Daoy (cell line): ENCODE measurements around the gene RANBP9. TPM values are rescaled to one million over a fixed set of nuclear protein-coding genes. Genes with fewer than 3 reads are reported as not detected.
A peak's percentile ranks its signal among the peaks of the same experiment; 100 is the strongest.

Source experiments
- DNase-seq: peaks from one replicate; pipeline ENCODE4 v3.0.0-alpha.2; 2015; ENCODE audit warnings: low read depth
- total RNA-seq: library from RNA; depleted of rRNA; stranded (reverse); fragments of >200 nt; shearing (Covaris generic); gene quantifications from 2 replicates; pipeline ENCODE4 v1.2.3, GENCODE V29; 2014

RANBP9 gene
- total RNA-seq, 1 experiment from 2014 or later: 23.4 TPM

- peak; percentile 49 for DNase-seq
Observed at GRCh38 chr6:13710552-13711323, 897 bp downstream of the RANBP9 start.

- peak; percentile 32 for DNase-seq
Observed at GRCh38 chr6:13709689-13710551, 1.7 kb downstream of the RANBP9 start.

DNA sequence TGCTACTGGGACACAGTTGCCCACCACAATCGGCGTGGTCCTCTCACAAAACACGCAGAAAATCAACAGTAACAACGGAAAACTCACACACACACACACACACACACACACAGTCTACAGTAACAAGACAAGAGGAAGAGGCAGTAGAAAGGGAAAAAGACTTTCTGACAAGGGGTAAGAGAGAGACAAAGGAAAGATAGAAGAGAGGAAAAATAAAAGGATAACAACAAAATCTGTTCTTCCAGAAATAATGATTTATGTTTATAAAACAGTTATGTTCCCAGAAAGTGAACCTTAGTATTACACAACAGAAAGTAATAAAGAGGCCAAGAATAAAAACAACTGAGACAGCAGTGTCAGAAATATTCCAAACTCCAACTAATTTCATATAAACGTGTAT, 2.9 kb downstream of the RANBP9 start:
- DNase-seq: no peak

DNA sequence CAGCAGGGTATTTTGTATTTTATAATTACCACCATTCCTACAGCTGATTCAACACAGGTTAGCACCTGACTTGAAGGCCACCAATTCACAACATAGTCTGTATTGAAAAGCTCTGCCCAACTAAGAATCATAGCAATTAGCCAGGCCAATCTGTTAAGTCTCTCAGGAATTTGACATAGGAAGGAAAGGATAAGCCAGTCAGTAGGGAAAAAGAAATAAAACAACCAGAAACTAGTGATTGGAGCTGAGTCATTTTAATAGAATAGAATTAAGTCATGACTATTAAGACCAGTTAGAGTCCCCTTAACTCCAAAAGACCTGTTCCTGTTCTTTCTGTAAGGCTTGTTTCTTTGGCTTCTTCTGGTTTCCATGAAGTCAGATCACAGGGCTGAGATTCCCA, 8.1 kb downstream of the RANBP9 start:
- DNase-seq: no peak

DNA sequence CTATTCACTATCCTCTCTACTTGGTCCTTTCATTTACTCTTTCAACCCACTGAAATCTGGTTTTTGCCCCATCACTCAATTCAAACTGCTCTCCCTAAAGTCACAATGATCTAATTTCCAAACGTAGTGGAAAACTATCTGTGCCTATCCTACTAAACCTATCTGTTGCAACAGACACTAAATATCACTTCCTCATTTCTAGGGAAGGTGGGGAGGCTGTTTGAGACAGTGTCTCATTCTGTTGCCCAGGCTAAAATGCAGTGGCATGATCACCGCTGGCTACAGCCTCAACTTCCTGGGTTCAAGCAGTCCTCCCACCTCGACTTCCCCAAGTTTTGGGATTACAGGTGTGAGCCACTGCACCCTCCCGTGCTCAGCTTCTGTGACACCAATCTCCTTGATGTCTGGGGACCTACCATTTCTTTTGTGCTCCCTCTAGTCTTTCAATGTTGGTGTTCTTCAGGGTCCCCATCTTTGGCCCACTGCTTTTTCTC, 8.8 kb downstream of the RANBP9 start:
- no peak for DNase-seq

DNA sequence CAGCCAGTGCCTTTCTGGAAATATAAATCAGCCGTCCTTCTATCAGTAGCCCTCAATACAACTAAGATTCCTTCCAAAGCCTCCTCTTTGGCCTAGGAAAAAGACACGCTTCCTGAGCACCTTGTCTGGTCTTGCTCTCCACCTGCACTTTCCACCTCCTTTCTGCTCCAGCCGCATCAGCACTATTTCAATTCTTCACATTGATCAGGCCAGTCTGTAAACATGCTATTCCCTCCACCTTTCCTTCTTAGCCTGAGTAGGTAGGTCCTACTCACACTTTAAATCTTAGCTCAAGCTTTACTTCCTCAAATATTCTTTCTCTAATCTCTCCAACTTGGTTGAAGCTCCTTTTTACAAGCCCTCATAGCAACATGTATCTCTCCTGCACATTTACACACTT, 11.4 kb downstream of the RANBP9 start:
- no peak for DNase-seq

GRCh38 chr6:13698715-13699114, 12.9 kb downstream of the RANBP9 start:
- no peak for DNase-seq

DNA sequence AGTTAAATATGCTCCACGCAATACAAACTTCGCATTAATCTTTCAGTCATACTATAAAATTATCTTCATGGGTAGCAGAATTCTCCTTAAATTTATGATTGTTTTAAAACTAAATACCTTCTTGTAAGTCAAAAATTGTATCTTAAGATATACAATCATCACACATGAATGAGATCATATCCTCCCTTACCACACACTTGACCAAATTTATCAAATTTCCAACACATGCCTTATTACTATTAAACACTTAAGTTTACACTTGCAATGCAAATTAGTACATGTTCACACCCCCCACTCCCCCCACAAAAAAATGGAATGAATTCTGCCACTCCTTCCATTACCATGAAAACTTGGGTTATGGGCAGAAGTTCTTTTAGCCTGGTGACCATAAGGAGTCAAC, 13.8 kb downstream of the RANBP9 start:
- no peak for DNase-seq

DNA sequence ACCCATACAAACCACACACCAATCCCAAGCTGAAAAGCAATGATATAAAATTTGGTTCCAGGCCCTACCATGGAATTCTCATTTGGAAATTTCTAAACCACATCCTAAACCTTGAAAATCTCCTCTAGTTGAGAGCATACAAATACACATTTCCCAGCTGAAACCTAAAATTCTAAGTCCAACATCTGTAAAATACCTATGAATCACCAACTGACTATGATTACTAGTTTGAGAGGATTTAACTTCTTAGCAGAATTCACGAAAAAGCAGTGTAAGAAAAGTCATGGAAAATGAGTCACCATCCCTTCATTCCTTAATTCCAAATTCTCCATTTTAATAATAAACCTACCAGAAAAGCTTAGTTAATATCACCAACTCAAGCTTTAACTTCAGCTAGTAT, 15.4 kb downstream of the RANBP9 start:
- no peak for DNase-seq

DNA sequence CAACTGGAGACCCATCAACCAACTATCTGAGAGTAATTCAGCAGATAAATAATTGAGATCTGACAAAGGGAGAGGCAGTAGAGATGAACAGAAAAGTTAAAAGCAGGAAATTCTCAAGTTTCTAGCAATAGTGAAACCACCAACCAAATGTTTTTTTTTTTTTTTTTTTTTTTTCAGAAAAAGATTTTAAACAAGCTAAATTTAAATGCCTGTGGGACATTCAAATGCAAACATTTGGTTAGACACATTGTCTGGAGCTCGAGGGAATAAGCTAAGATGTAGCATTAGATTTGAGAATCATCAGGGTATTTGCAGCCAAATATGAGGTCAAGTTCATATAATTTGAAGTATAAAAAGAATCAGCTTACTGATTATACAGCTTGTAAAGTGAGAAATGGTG, 16.4 kb downstream of the RANBP9 start:
- DNase-seq: no peak

GRCh38 chr6:13694562-13694961, 17.1 kb downstream of the RANBP9 start:
- no peak for DNase-seq

DNA sequence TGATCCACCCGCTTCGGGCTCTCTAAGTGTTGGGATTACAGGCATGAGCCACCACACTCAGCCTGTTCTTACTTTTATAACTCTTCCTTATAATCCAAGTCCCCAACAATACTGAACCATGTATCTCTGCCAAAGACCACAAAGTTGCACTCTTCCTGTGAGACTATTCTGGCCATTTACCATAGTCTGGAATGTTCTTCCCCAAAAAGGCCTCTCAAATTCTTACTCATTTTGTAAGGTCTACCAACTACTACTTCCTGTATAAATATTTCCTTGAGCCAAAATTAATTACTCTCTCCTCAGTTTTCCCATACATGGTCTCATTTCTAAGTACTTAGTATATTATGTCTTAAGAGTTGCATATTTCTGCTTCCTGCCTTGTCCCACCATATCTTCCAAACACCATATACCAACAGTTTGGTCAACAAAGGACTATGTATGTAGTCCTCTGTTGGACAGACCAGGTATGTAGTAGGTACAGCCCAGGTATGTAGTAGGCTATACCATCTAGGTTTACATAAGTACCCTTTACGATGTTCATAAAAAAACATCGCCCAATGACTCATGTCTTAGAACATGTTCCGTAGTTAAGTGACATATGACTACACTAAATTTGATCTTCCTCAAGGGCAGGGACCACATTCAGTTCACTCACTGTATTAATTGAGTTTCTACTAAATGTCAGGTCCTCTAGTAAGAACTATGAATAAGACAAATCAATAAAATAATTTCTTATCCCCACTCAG, 22.0 kb downstream of the RANBP9 start:
- DNase-seq: no peak

GRCh38 chr6:13688692-13689196, 22.9 kb downstream of the RANBP9 start:
- DNase-seq: no peak

GRCh38 chr6:13687917-13688351, 23.7 kb downstream of the RANBP9 start:
- DNase-seq: no peak

GRCh38 chr6:13684855-13685254, 26.8 kb downstream of the RANBP9 start:
- no peak for DNase-seq

- no peak for DNase-seq
Observed at GRCh38 chr6:13683038-13683437, 28.6 kb downstream of the RANBP9 start.

DNA sequence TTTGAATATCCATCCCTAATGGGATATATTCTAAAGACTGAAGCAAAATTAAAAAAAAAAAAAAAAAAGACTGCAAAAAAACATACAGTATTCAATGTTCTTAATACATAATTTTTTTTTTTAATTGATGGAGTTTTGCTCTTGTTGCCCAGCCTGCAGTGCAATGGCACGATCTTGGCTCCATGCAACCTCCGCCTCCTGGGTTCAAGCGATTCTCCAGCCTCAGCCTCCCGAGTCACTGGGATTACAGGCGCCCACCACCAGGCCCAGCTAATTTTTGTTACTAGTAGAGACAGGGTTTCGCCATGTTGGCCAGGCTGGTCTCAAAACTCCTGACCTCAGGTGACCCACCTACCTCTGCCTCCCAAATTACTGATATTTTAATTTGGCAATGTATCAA, 29.3 kb downstream of the RANBP9 start:
- DNase-seq: no peak

DNA sequence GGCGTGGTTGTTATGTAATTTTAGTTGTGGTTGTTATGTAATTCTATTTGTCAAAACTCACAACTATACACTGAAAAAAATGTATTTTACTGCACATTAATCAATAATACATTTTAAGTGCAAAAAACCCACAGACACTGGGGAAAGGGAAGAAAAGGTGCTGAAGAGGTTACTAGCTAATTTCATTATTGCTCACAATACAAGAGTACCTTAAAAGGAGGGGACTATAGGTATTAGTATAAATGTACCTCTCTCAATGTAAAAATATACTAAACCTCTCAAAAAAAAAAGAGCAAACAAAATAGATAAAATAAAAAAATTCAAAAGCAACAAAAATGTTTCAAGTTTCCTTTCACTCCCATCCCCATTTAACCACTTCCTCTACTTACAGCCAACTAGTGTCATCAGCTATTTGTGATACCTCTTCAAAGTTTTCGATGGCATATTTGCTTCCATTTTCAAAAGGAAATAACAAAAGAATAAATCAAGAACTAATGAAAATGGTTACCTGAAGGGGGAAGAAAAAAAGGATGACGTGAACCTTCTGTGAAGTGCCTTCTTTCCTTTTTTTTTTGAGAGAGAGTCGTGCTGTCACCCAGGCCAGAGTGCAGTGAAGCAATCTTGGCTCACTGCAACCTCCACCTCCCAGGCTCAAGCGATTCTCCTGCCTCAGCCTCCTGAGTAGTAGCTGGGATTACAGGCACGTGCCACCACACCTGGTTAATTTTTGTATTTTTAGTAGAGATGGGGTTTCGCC, 30.2 kb downstream of the RANBP9 start:
- DNase-seq: no peak

DNA sequence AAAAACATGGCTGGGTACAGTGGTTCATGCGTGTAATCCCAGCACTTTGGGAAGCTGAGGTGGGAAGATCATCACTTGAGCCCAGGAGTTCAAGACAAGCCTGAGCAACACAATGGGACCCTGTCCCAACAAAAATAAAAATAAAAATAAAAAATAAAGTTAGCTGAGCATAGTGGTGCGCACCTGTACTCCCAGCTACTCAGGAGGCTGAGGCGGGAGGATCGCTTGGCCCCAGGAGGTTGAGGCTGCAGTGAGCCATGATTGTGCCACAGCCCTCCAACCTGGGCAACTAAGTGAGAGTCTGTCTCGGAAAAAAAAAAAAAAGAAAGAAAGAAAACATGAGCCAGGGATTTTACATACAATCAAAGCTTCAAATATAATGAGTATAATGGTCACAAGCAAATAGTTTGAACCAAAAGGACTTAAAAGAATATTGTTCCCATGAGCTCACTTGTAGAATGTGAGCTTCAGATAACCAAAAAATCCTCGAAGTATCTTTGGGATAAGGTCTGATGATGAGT, 31.1 kb downstream of the RANBP9 start:
- no peak for DNase-seq

GRCh38 chr6:13679996-13680395, 31.6 kb downstream of the RANBP9 start:
- DNase-seq: no peak
